ENCODE data around the gene ALG14.

ALG14 gene

DNA sequence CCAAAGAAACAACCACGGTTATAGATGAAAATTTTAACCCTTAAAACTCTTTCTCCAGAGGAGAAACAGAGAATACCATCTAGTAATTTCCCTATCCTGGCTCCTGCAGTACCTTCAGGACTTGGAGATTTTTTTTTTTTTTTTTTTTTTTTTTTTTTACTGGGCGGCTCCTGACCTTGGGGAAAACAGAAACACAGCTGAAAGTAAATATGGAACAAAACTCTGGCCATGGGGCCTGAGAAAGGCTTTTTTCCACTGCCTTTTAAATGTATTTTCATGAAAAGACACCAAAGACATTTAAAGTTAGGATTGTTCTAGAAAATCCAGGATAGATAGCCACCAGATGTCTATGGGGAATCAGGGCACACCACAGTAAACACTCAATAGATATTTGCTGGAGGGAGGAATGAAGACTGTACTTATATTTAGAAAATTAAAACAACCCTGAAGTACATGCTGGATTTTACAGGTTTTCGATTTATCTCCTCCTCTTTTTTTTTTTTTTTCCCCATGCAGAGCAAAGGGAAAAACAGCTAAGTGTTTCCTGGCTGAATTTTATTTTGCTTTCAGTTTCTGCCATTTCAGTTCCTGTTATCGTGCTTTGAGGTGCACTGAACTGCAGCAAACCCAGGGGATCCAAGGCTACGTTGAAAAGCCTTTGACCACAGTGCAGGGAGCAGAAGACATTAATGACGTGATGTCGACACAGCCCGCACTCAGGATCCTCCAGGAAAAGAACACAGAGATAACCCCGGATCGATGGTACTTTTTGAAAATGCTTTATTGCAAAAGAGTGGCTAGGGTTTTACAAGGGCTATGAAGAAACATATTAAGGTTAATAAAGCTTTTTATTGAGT, 110.1 kb downstream of the ALG14 start:
- no peaks in the 10 kb centered on the region for H3K9me3 Mint-ChIP-seq
- peak overlapping the region; percentile 98 for H3K27ac Mint-ChIP-seq
- peaks cover 2% of the 10 kb centered on the region for H3K36me3 Mint-ChIP-seq (ENCODE audit: low read depth)
- no peaks in the 10 kb centered on the region for H3K27me3 Mint-ChIP-seq (ENCODE audit: low read depth)
- H3K4me1 Mint-ChIP-seq (ENCODE audit: low read depth) = peaks cover 5% of the 10 kb centered on the region
- H3K4me3 Mint-ChIP-seq = peak overlapping the region; percentile 93

- H3K9me3 Mint-ChIP-seq = no peaks in the 10 kb centered on the region
- peaks cover 2% of the 10 kb centered on the region for H3K36me3 Mint-ChIP-seq (ENCODE audit: low read depth)
- H3K27me3 Mint-ChIP-seq (ENCODE audit: low read depth) = no peaks in the 10 kb centered on the region
- H3K4me3 Mint-ChIP-seq = no peak overlapping the region
- peaks cover 5% of the 10 kb centered on the region for H3K4me1 Mint-ChIP-seq (ENCODE audit: low read depth)
- H3K27ac Mint-ChIP-seq = no peak overlapping the region
Observed at GRCh38 chr1:94961988-94962387, 110.8 kb downstream of the ALG14 start.

DNA sequence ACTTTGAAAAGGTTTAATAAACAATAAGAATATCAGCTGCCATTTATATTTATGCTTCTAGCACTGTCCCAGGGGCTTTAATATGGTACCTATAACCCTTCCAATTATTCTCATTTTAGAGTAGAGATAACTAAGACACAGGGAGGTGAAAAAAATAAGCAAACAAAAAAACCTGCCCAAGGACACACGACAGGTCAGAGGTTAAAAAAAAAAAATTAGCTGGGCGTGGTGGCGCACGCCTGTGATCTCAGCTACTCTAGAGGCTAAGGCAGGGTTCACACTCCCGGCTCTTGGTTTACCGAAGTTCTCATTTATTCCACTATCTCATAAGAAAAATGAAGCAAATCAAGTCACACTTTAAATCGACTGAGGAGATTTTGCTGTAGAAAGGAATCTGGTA, 111.2 kb downstream of the ALG14 start:
- H3K36me3 Mint-ChIP-seq (ENCODE audit: low read depth) = peaks cover 2% of the 10 kb centered on the region
- no peak overlapping the region for H3K4me3 Mint-ChIP-seq
- H3K4me1 Mint-ChIP-seq (ENCODE audit: low read depth) = peaks cover 5% of the 10 kb centered on the region
- H3K9me3 Mint-ChIP-seq = no peaks in the 10 kb centered on the region
- no peak overlapping the region for H3K27ac Mint-ChIP-seq
- no peaks in the 10 kb centered on the region for H3K27me3 Mint-ChIP-seq (ENCODE audit: low read depth)

DNA sequence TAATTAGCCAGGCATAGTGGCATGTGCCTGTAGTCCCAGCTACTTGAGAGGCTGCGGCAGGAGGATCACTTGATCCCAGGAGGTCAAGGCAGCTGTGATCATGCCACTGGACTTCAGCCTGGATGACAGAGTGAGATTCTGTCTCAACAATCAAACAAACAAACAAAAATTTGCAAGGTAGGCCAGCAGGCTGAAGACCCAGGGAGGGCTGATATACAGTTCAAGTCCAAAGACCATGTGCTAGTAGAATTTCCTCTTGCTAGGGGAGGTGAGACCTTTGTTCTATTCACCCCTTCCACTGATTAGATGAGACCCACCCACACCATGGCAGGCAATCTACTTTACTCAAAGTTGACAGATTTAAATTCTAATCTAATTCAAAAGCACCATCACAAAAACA, 114.7 kb downstream of the ALG14 start:
- no peak overlapping the region for H3K4me3 Mint-ChIP-seq
- H3K9me3 Mint-ChIP-seq = no peaks in the 10 kb centered on the region
- H3K27ac Mint-ChIP-seq = no peak overlapping the region
- H3K27me3 Mint-ChIP-seq (ENCODE audit: low read depth) = no peaks in the 10 kb centered on the region
- peaks cover 5% of the 10 kb centered on the region for H3K4me1 Mint-ChIP-seq (ENCODE audit: low read depth)
- peaks cover 2% of the 10 kb centered on the region for H3K36me3 Mint-ChIP-seq (ENCODE audit: low read depth)

GRCh38 chr1:94955767-94956632, 116.8 kb downstream of the ALG14 start:
- H3K4me1 Mint-ChIP-seq (ENCODE audit: low read depth) = no peaks in the 10 kb centered on the region
- no peak overlapping the region for H3K4me3 Mint-ChIP-seq
- no peaks in the 10 kb centered on the region for H3K36me3 Mint-ChIP-seq (ENCODE audit: low read depth)
- no peak overlapping the region for H3K27ac Mint-ChIP-seq
- no peaks in the 10 kb centered on the region for H3K27me3 Mint-ChIP-seq (ENCODE audit: low read depth)
- H3K9me3 Mint-ChIP-seq = no peaks in the 10 kb centered on the region

- H3K4me1 Mint-ChIP-seq (ENCODE audit: low read depth) = no peaks in the 10 kb centered on the region
- H3K27ac Mint-ChIP-seq = no peak overlapping the region
- no peaks in the 10 kb centered on the region for H3K36me3 Mint-ChIP-seq (ENCODE audit: low read depth)
- no peaks in the 10 kb centered on the region for H3K9me3 Mint-ChIP-seq
- no peak overlapping the region for H3K4me3 Mint-ChIP-seq
- no peaks in the 10 kb centered on the region for H3K27me3 Mint-ChIP-seq (ENCODE audit: low read depth)
Observed at GRCh38 chr1:94954263-94955220, 118.2 kb downstream of the ALG14 start.

GRCh38 chr1:94953746-94954145, 119.0 kb downstream of the ALG14 start:
- Mint-ChIP-seq H3K27ac (no peak overlapping the region), H3K9me3 (no peaks in the 10 kb centered on the region), H3K27me3 (ENCODE audit: low read depth) (no peaks in the 10 kb centered on the region), H3K4me3 (no peak overlapping the region), H3K36me3 (ENCODE audit: low read depth) (no peaks in the 10 kb centered on the region), H3K4me1 (ENCODE audit: low read depth) (no peaks in the 10 kb centered on the region)

GRCh38 chr1:94953107-94953506, 119.6 kb downstream of the ALG14 start:
- H3K9me3 Mint-ChIP-seq = no peaks in the 10 kb centered on the region
- H3K4me1 Mint-ChIP-seq (ENCODE audit: low read depth) = no peaks in the 10 kb centered on the region

DNA sequence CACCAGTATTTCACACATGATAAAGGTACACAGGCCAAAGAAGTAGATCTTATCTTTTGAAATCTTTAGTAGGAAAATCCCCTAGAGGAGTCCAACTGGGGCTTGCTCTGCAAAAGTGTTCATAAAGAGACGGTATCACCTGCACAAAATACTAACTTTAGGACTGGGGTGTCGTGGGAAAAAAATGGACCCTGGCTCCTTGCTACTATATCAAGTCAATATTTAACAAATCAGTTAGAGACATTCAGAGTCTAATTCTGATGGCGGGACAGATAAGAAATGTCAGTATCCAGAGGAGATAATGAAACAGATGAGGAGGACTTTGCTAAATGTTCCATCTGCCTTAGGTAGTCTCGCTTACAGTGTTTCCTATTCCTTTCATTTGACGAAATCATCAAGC, 120.2 kb downstream of the ALG14 start:
- Mint-ChIP-seq H3K27me3 (ENCODE audit: low read depth) (no peaks in the 10 kb centered on the region), H3K27ac (no peak overlapping the region), H3K4me3 (no peak overlapping the region), H3K36me3 (ENCODE audit: low read depth) (no peaks in the 10 kb centered on the region), H3K9me3 (no peaks in the 10 kb centered on the region), H3K4me1 (ENCODE audit: low read depth) (no peaks in the 10 kb centered on the region)

More at GRCh38 chr1:94953107-94953506, 119.6 kb downstream of the ALG14 start:
- Mint-ChIP-seq H3K27me3 (ENCODE audit: low read depth) (no peaks in the 10 kb centered on the region), H3K4me3 (no peak overlapping the region), H3K36me3 (ENCODE audit: low read depth) (no peaks in the 10 kb centered on the region), H3K27ac (no peak overlapping the region)

DNA sequence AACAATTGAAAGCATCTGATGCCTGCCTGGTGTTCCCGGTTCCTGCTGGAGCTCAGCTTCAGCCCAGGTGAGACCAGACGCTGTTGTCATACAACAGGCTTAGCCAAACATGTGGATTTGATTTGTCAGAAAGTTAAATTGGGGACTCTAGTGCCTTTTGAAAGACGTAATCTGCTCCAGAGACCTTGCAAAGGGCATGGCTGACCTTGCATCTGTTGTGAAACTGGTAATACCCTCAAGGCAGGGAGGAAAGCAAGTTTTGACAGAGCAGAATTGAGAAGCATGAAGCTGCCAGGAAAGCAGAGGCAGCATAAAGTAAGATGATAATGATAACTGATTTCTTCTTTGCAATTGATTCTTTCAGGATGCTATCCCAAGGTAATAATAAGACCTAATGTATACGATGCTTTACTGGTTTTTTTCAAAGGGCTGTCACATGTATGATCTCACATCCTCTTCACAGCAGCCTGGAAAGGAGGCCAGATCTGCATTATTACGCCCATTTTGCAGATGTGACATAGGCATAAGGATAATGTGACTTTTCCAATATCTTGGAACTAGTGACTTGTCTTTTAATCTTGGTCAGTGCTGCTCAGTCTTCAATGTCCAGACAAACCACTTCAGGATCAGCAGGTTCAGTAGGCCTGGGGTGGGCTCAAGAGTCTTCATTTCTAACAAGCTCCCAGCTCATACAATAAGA, 121.1 kb downstream of the ALG14 start:
- Mint-ChIP-seq H3K27me3 (ENCODE audit: low read depth) (no peaks in the 10 kb centered on the region), H3K9me3 (no peaks in the 10 kb centered on the region), H3K36me3 (ENCODE audit: low read depth) (no peaks in the 10 kb centered on the region), H3K27ac (no peak overlapping the region), H3K4me1 (ENCODE audit: low read depth) (no peaks in the 10 kb centered on the region), H3K4me3 (no peak overlapping the region)

DNA sequence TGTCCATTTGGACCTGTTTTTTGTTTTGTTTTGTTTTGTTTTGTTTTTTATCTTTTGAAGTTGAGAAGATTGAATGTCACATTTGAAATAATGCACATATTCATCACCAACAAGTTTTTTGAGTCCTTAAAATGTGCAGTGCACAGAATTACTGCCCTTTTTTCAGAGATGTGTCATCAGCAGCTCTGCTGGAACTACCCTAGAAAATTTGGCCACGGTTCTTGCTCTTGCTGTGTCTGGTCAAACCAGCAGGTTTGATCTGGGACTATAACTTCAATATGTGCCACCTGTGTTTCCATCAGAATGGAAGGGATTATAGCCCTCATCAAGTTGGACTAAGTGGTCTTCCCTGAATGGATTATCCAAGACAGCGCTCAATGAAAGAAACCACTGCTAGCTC, 121.7 kb downstream of the ALG14 start:
- no peaks in the 10 kb centered on the region for H3K9me3 Mint-ChIP-seq
- H3K27ac Mint-ChIP-seq = no peak overlapping the region
- H3K4me3 Mint-ChIP-seq = no peak overlapping the region
- no peaks in the 10 kb centered on the region for H3K36me3 Mint-ChIP-seq (ENCODE audit: low read depth)
- H3K4me1 Mint-ChIP-seq (ENCODE audit: low read depth) = no peaks in the 10 kb centered on the region
- H3K27me3 Mint-ChIP-seq (ENCODE audit: low read depth) = peaks cover 2% of the 10 kb centered on the region

GRCh38 chr1:94949681-94950661, 122.8 kb downstream of the ALG14 start:
- Mint-ChIP-seq H3K4me3 (no peak overlapping the region), H3K27ac (no peak overlapping the region), H3K27me3 (ENCODE audit: low read depth) (peaks cover 8% of the 10 kb centered on the region), H3K36me3 (ENCODE audit: low read depth) (no peaks in the 10 kb centered on the region), H3K9me3 (no peaks in the 10 kb centered on the region), H3K4me1 (ENCODE audit: low read depth) (no peaks in the 10 kb centered on the region)

DNA sequence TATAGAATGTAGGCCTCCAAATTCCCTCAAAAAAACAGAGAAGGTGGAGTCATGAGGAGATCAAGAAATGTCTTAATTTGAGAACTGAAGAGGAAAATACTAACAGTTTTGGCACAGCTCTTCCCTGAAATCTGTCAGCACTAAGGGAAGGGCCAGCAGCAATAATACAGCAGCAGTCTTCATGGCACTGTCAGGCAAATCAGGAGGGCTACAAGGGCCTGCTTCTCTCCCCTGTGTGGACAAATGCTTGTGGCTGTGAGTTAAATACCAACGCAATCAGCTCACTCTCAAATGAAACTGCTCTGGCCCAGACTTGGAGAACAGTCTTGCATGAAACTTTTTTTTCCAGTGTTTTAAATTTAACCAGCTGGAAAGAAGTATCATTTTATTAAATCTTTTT, 125.3 kb downstream of the ALG14 start:
- peaks cover 18% of the 10 kb centered on the region for H3K27me3 Mint-ChIP-seq (ENCODE audit: low read depth)
- no peak overlapping the region for H3K4me3 Mint-ChIP-seq
- no peaks in the 10 kb centered on the region for H3K9me3 Mint-ChIP-seq
- no peaks in the 10 kb centered on the region for H3K36me3 Mint-ChIP-seq (ENCODE audit: low read depth)
- H3K4me1 Mint-ChIP-seq (ENCODE audit: low read depth) = no peaks in the 10 kb centered on the region
- H3K27ac Mint-ChIP-seq = no peak overlapping the region

Data from T-helper 1 cell treated with Interleukin-12 subunit alpha and Interleukin-12 subunit beta and Interleukin-4 antibody, amounts not matched to agents 30 μg/mL and 1 μg/mL, for 36 hours (primary cell).